Measurements from ENCODE around the gene PLEK. TPM values are rescaled to one million over a fixed set of nuclear protein-coding genes. Genes with fewer than 3 reads are reported as not detected.

PLEK gene
- total and polyA plus RNA-seq, 12 donors = 4.5 to 29.4 (median 11.7) TPM

GRCh38 chr2:68426446-68426845 lies 61.4 kb downstream of the PLEK start:
- H3K27ac ChIP-seq = no peak overlapping the region
- H3K4me3 ChIP-seq = no peak overlapping the region
- TF ChIP-seq CTCF (IDR thresholded peaks at IDR 0.05) (no peak), POLR2A (IDR thresholded peaks at IDR 0.05) (no peak)
- no peaks in the 10 kb centered on the region for H3K9me3 ChIP-seq (replicated peaks in 1 of 3)
- H3K4me1 ChIP-seq (replicated peaks in 1 of 2) = no peaks in the 10 kb centered on the region
- WGBS, 4 donors = 79 to 84% (median 80%) methylated on average over 1 of the region's 1 CpG
- intact Hi-C loops (cut with DNase I) = no loop called here
- no peak for DNase-seq
- H3K36me3 ChIP-seq (replicated peaks in 1 of 2) = no peaks in the 10 kb centered on the region
- H3K27me3 ChIP-seq = no peaks in the 10 kb centered on the region

GRCh38 chr2:68426848-68427579 lies 61.9 kb downstream of the PLEK start:
- TF ChIP-seq CTCF (IDR thresholded peaks at IDR 0.05) = no peak
- no peak for TF ChIP-seq POLR2A (IDR thresholded peaks at IDR 0.05)
- WGBS, 4 donors = 73 to 84% (median 79%) methylated on average over 10 of the region's 10 CpGs
- no peak for DNase-seq

GRCh38 chr2:68428126-68428525 lies 63.0 kb downstream of the PLEK start:
- no peaks in the 10 kb centered on the region for H3K9me3 ChIP-seq (replicated peaks in 1 of 3)
- no peaks in the 10 kb centered on the region for H3K4me1 ChIP-seq (replicated peaks in 1 of 2)
- intact Hi-C loops (cut with DNase I) = no loop called here
- H3K27me3 ChIP-seq = no peaks in the 10 kb centered on the region
- H3K27ac ChIP-seq = no peak overlapping the region
- 55 to 59% (median 56%) methylated on average over 4 of the region's 4 CpGs for WGBS, 4 donors
- DNase-seq = no peak
- TF ChIP-seq CTCF (IDR thresholded peaks at IDR 0.05) = no peak
- no peak for TF ChIP-seq POLR2A (IDR thresholded peaks at IDR 0.05)
- H3K4me3 ChIP-seq = no peak overlapping the region
- no peaks in the 10 kb centered on the region for H3K36me3 ChIP-seq (replicated peaks in 1 of 2)

More at GRCh38 chr2:68426848-68427579, 61.9 kb downstream of the PLEK start:
- no peaks in the 10 kb centered on the region for H3K36me3 ChIP-seq (replicated peaks in 1 of 2)
- intact Hi-C loops (cut with DNase I) = no loop called here
- no peaks in the 10 kb centered on the region for H3K27me3 ChIP-seq
- H3K9me3 ChIP-seq (replicated peaks in 1 of 3) = no peaks in the 10 kb centered on the region
- H3K4me3 ChIP-seq = no peak overlapping the region
- no peaks in the 10 kb centered on the region for H3K4me1 ChIP-seq (replicated peaks in 1 of 2)
- H3K27ac ChIP-seq = no peak overlapping the region

- Histone ChIP-seq H3K27ac (no peak overlapping the region), H3K36me3 (replicated peaks in 1 of 2) (no peaks in the 10 kb centered on the region), H3K4me1 (replicated peaks in 1 of 2) (no peaks in the 10 kb centered on the region), H3K27me3 (no peaks in the 10 kb centered on the region), H3K4me3 (no peak overlapping the region), H3K9me3 (replicated peaks in 1 of 3) (no peaks in the 10 kb centered on the region)
- WGBS, 4 donors = 50 to 59% (median 52%) methylated on average over 1 of the region's 1 CpG
- intact Hi-C loops (cut with DNase I) = no loop called here
- no peak for TF ChIP-seq POLR2A (IDR thresholded peaks at IDR 0.05)
- no peak for TF ChIP-seq CTCF (IDR thresholded peaks at IDR 0.05)
- no peak for DNase-seq
These were observed 63.7 kb downstream of the PLEK start for GRCh38 chr2:68428746-68429145.

Measured in adrenal gland (tissue), 12 donors.